SHP77 (cell line): Measurements from ENCODE around the gene MARK4.
"Not testable (repeated sequence)": the region's sequence is repeated elsewhere in the genome, so short reads cannot be mapped to it uniquely, and the experiment has no call there.

Experiments
- DNase-seq, 2 experiments: peaks; one replicate each; lab custom pipeline; 2025; lab: John Stamatoyannopoulos, UW

Gene MARK4

GRCh38 chr19:45250832-45251451 lies at the start of gene MARK4:
Gene MARK4, plus strand, starts transcription at chr19:45251271. Its CDS starts 318 bp downstream, at chr19:45251589.
- DNase-seq = peak; percentile 23 to 43

- DNase-seq = no peak
These were observed 48.4 kb upstream of the MARK4 start for GRCh38 chr19:45202637-45203036.

- DNase-seq = no peak
These were observed 45.3 kb upstream of the MARK4 start for GRCh38 chr19:45205810-45206209.

GRCh38 chr19:45206328-45206727 lies 44.7 kb upstream of the MARK4 start:
- DNase-seq = no peak

- DNase-seq = no peak
These were observed 39.2 kb upstream of the MARK4 start for GRCh38 chr19:45211751-45212381.

GRCh38 chr19:45213031-45213430 lies 38.0 kb upstream of the MARK4 start:
- no peak for DNase-seq

- peak; percentile 2 to 53 for DNase-seq
These were observed 35.5 kb upstream of the MARK4 start for GRCh38 chr19:45215391-45216191.

- DNase-seq = no peak
These were observed 34.4 kb upstream of the MARK4 start for GRCh38 chr19:45216667-45217066.

GRCh38 chr19:45217193-45217956 lies 33.7 kb upstream of the MARK4 start:
- DNase-seq = no peak

GRCh38 chr19:45217957-45218334 lies 33.1 kb upstream of the MARK4 start:
- no peak for DNase-seq

- no peak for DNase-seq
These were observed 32.6 kb upstream of the MARK4 start for GRCh38 chr19:45218426-45218825.

GRCh38 chr19:45218911-45219743 lies 31.9 kb upstream of the MARK4 start:
- no peak for DNase-seq

- DNase-seq = no peak
These were observed 28.3 kb upstream of the MARK4 start for GRCh38 chr19:45222724-45223123.

GRCh38 chr19:45223879-45224278 lies 27.2 kb upstream of the MARK4 start:
- no peak for DNase-seq

- DNase-seq = no peak
These were observed 26.4 kb upstream of the MARK4 start for GRCh38 chr19:45224645-45225044.

GRCh38 chr19:45229056-45229455 lies 22.0 kb upstream of the MARK4 start:
- DNase-seq = not testable (repeated sequence)

GRCh38 chr19:45231891-45232290 lies 19.2 kb upstream of the MARK4 start:
- no peak for DNase-seq

GRCh38 chr19:45234089-45234869 lies 16.8 kb upstream of the MARK4 start:
- DNase-seq = no peak

GRCh38 chr19:45235485-45235884 lies 15.6 kb upstream of the MARK4 start:
- DNase-seq = no peak

- no peak for DNase-seq
These were observed 12.5 kb upstream of the MARK4 start for GRCh38 chr19:45238556-45238955.
